Kidney epithelial cell (primary cell): ENCODE results near the gene NKAIN4. TPM values are rescaled to one million over a fixed set of nuclear protein-coding genes. Genes with fewer than 3 reads are reported as not detected.
"Not testable (repeated sequence)": the region's sequence is repeated elsewhere in the genome, so short reads cannot be mapped to it uniquely, and the experiment has no call there.

Source experiments
- DNase-seq: peaks from one replicate; pipeline ENCODE4 v3.0.0-alpha.2; 2010; ENCODE audit warnings: low read depth
- H3K27me3 ChIP-seq: 2 replicates; pipeline ENCODE4 v1.6.0; 2011; ENCODE audit warnings: low read length; ENCODE audit not compliant: control insufficient read depth, insufficient read depth
- H3K36me3 ChIP-seq: 2 replicates; pipeline ENCODE4 v1.5.1; 2011; ENCODE audit warnings: low read length; ENCODE audit not compliant: control insufficient read depth, insufficient read depth
- H3K4me3 ChIP-seq: 2 replicates; pipeline ENCODE4 v1.5.1; 2011; ENCODE audit warnings: low read depth, mild to moderate bottlenecking, control low read depth, low read length
- CTCF ChIP-seq: IDR thresholded peaks from 2 replicates; pipeline ENCODE4 v1.5.1; 2011; ENCODE audit warnings: mild to moderate bottlenecking, moderate library complexity, low read length, control low read depth, inconsistent platforms; ENCODE audit not compliant: insufficient read depth, poor library complexity, severe bottlenecking
- total RNA-seq: library from RNA; depleted of rRNA; stranded (reverse); fragments of >200 nt; gene quantifications from 2 replicates; pipeline ENCODE4 v1.2.3, GENCODE V29; 2015

The NKAIN4 gene
- total RNA-seq, 1 donor from 2014 or later = 65.4 TPM

- H3K36me3 ChIP-seq = no peaks in the 10 kb centered on the region
- no peak for TF ChIP-seq CTCF
- DNase-seq = no peak
- H3K4me3 ChIP-seq = no peak overlapping the region
- H3K27me3 ChIP-seq = peaks cover 13% of the 10 kb centered on the region
These were observed 31.7 kb downstream of the NKAIN4 start for GRCh38 chr20:63222541-63222940.

- not testable (repeated sequence) for H3K4me3 ChIP-seq, H3K36me3 ChIP-seq, DNase-seq
- H3K27me3 ChIP-seq = peaks cover 13% of the 10 kb centered on the region
These were observed 32.7 kb downstream of the NKAIN4 start for GRCh38 chr20:63221400-63222053.

- DNase-seq = no peak
- H3K4me3 ChIP-seq = no peak overlapping the region
- peaks cover 13% of the 10 kb centered on the region for H3K27me3 ChIP-seq
- no peaks in the 10 kb centered on the region for H3K36me3 ChIP-seq
- no peak for TF ChIP-seq CTCF
These were observed 33.4 kb downstream of the NKAIN4 start for GRCh38 chr20:63220696-63221399.

GRCh38 chr20:63219866-63220521 lies 34.3 kb downstream of the NKAIN4 start:
- no peak for DNase-seq
- peaks cover 13% of the 10 kb centered on the region for H3K27me3 ChIP-seq

GRCh38 chr20:63219447-63219821 lies 34.8 kb downstream of the NKAIN4 start:
- TF ChIP-seq CTCF = no peak
- peaks cover 13% of the 10 kb centered on the region for H3K27me3 ChIP-seq
- no peak for DNase-seq
- H3K4me3 ChIP-seq = no peak overlapping the region
- no peaks in the 10 kb centered on the region for H3K36me3 ChIP-seq

More at GRCh38 chr20:63219866-63220521, 34.3 kb downstream of the NKAIN4 start:
- no peak for TF ChIP-seq CTCF
- H3K4me3 ChIP-seq = no peak overlapping the region
- H3K36me3 ChIP-seq = no peaks in the 10 kb centered on the region

GRCh38 chr20:63218701-63219446 lies 35.4 kb downstream of the NKAIN4 start:
- peak; percentile 5 for TF ChIP-seq CTCF
- H3K36me3 ChIP-seq = peaks cover 1% of the 10 kb centered on the region
- peaks cover 13% of the 10 kb centered on the region for H3K27me3 ChIP-seq
- no peak for DNase-seq
- no peak overlapping the region for H3K4me3 ChIP-seq
